ENCODE results near the gene ASCC3. TPM values are rescaled to one million over a fixed set of nuclear protein-coding genes. Genes with fewer than 3 reads are reported as not detected.

ASCC3 gene
- total RNA-seq, 2 donors from 2014 or later: 43.7 to 46.4 TPM

DNA sequence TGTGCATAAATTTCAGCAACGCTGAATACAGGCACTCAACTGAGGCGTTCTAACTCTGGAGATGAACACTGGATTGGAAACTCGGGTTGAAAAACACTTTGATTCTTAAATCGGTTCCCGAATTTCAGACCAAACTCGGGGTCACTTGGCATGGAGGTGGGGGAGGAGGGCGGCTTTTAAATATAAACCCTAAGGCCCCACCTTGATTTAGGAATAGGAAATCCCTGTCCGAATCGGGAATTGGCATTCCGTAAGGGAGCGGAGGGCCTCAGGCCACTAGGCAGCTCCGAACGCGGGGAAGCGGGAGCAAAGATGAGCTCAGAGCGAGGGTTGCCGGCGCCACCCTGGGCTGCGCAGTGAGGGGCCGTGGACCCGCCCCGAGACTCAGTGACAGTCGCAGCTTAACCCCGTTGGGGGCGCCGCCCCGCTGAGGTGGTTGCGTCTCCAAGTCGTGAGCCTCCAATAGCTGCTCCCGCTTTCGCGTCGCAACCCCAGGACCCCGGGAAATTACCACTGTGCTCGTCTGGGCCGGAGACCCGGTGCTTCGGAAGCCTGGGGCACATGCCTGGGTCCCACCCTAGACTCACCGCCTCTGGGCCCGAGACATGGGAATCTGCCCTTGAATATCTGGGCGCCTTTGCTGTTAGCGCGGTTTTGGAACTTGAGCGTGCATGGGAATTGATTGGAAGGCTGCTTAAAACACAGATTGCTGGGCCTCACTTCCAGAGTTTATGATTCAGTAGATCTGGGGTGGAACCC, 411.8 kb downstream of the ASCC3 start:
- Mint-ChIP-seq H3K27ac (no peak overlapping the region), H3K27me3 (peaks cover 85% of the 10 kb centered on the region), H3K4me3 (no peak overlapping the region), H3K4me1 (peaks cover 3% of the 10 kb centered on the region), H3K36me3 (ENCODE audit: low read depth) (peaks cover 3% of the 10 kb centered on the region)
- DNase-seq (no peak), ATAC-seq (no peak)
- H3K9me3 ChIP-seq (ENCODE audit: control insufficient read depth, low read length, poor library complexity, severe bottlenecking): peaks cover 13% of the 10 kb centered on the region

DNA sequence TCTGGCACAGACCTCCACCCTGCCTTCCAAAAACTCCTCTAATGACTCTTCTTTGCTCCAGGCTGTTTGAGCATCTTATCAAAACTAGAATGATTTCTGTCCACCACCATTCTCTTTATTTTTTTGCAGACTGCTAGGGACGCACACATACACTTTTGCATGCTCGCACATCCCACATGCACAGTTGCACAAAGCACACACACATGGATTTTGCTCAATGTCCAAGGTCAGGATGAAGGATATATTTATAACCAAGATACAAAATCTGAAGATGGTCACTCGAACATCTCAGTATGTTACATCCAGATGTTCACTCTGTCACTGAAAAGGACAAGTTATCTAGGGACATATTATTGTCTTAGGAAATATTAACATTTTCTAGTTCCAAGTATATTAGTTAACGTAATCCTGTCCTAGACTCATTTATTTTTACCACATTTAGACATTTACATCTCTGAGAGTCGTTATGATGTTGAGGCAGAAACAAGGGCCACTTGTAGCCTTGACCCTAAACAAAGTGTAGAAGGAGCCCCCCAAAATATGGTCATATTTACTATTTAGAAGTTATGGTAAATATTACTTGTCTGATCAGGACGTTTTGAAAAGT, 413.0 kb downstream of the ASCC3 start:
- peak overlapping the region; percentile 7 for H3K4me3 Mint-ChIP-seq
- peaks cover 23% of the 10 kb centered on the region for H3K9me3 ChIP-seq (ENCODE audit: control insufficient read depth, low read length, poor library complexity, severe bottlenecking)

DNA sequence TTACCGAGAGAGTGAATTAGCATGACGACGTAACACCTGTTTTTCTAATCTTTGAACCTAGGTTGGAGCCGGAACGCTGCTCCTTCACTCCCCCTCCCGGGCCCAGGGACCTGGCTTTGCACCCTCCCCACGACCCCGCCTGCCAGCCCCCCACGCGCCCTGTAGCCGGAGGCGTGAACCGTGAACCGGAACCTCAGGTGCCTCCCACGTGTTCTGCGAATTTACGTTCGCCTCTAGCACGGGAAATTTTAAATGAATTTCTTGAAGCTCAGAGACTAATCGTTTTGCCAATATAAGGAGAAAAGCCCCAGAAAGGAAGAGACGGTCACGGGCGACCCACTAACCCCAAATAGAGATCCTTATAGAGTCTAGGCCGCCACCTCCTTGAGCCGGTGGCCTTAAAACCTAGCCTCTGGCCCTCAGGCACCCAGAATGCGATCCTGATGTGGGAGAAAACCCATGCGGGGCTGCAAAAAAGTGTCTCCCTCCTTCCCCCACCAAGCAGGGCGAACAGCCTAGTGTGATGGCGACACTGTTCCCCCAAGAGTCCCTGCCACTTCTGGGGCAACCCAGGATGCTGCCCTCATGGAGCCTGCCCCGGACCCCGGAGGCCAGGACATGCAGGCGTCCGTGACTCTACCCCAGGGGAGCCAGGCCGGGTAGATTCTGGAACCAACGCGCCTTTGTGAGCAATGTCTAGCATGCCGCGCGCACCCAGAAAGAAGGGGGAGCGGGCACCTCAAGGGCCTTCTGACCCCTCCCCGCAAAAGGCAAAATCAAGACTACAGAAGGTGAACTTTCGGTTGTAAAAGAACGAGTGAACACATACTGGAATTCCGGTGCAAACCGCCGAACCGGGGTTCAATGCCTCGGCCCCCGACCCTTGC, 413.8 kb downstream of the ASCC3 start:
- peak overlapping the region; percentile 53 for H3K4me3 Mint-ChIP-seq
- H3K9me3 ChIP-seq (ENCODE audit: control insufficient read depth, low read length, poor library complexity, severe bottlenecking): peaks cover 29% of the 10 kb centered on the region
- peaks cover 83% of the 10 kb centered on the region for H3K27me3 Mint-ChIP-seq
- H3K4me1 Mint-ChIP-seq: no peaks in the 10 kb centered on the region
- no peak for DNase-seq
- H3K27ac Mint-ChIP-seq: peak overlapping the region; percentile 24
- ATAC-seq: no peak
- peaks cover 3% of the 10 kb centered on the region for H3K36me3 Mint-ChIP-seq (ENCODE audit: low read depth)

More for the DNA sequence above, 413.0 kb downstream of the ASCC3 start:
- no peak for ATAC-seq
- Mint-ChIP-seq H3K27ac (no peak overlapping the region), H3K36me3 (ENCODE audit: low read depth) (peaks cover 3% of the 10 kb centered on the region), H3K27me3 (peaks cover 83% of the 10 kb centered on the region), H3K4me1 (peaks cover 3% of the 10 kb centered on the region)
- DNase-seq: no peak

DNA sequence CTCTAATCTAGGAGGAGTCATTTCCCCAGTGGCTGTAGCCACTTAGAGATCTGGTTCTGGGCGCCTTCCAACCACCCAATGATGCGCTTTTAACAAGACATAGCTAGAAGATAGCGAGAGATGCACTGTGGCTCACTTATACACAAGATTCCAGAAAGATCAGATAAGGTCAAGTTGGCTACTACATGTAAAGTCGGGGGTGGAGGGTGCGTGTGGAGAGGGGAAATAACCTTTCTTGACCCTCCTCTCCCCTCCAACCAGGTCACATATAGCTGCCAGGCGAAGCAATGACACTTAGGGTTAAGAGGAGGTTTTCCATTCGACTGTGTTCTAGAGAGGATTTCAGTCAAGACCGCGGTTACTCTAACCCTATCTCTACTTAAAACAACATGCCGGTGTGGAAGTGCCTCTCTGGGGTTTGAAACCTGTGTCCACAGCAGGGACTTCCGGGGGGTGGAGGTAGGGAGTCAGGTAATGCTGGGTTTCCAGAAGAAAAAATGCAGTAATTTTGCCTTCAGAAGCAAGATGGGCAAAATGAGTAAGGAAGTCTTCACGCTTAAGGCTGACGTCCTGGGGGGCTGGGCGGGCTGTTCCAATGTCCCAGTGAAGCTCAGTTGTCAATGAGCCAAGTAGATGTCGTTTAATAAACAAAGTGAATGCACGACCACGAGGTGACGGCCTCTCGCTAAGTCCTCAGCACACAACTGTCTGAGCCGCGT, 414.6 kb downstream of the ASCC3 start:
- H3K4me3 Mint-ChIP-seq: peak overlapping the region; percentile 53
- peaks cover 29% of the 10 kb centered on the region for H3K9me3 ChIP-seq (ENCODE audit: control insufficient read depth, low read length, poor library complexity, severe bottlenecking)
- H3K36me3 Mint-ChIP-seq (ENCODE audit: low read depth): peaks cover 3% of the 10 kb centered on the region
- peaks cover 83% of the 10 kb centered on the region for H3K27me3 Mint-ChIP-seq
- H3K27ac Mint-ChIP-seq: peak overlapping the region; percentile 24
- no peaks in the 10 kb centered on the region for H3K4me1 Mint-ChIP-seq
- no peak for ATAC-seq
- no peak for DNase-seq

DNA sequence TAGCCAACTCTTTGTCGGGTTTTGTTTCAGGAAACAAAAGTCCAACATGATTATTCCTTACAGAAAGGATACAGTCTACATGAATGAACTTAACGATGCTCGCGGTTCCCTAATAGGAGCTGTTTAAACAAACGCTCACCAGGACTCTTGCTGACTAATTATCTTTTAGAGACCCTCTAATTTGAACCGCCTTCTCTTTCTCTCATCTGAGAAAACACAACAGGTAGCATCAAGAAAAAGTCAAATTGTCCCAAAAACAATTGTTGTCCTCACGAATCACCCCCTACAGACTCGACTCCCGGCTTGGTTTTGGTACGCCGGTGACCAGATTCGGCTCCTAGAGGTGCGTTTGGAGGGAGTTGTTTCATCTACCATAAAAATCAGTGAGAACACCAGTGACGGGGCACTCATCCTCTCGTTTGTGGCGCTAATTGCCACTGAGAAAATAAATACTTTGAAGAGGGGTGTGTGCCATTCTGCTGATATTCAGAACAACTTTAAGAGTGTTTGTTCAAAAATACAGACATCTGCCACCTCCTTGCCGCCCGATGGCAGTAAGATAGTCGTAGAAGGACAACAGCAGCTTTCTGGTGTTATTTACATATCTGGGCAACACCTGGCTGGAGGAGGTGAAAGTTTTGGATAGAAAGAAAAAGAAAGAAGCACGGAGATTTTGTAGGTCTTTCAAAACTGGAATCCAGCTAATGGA, 415.3 kb downstream of the ASCC3 start:
- Mint-ChIP-seq H3K27ac (peak overlapping the region; percentile 63), H3K27me3 (peaks cover 83% of the 10 kb centered on the region), H3K4me1 (peaks cover 2% of the 10 kb centered on the region), H3K4me3 (peak overlapping the region; percentile 53), H3K36me3 (ENCODE audit: low read depth) (no peaks in the 10 kb centered on the region)
- ATAC-seq (no peak), DNase-seq (no peak)
- peaks cover 28% of the 10 kb centered on the region for H3K9me3 ChIP-seq (ENCODE audit: control insufficient read depth, low read length, poor library complexity, severe bottlenecking)

DNA sequence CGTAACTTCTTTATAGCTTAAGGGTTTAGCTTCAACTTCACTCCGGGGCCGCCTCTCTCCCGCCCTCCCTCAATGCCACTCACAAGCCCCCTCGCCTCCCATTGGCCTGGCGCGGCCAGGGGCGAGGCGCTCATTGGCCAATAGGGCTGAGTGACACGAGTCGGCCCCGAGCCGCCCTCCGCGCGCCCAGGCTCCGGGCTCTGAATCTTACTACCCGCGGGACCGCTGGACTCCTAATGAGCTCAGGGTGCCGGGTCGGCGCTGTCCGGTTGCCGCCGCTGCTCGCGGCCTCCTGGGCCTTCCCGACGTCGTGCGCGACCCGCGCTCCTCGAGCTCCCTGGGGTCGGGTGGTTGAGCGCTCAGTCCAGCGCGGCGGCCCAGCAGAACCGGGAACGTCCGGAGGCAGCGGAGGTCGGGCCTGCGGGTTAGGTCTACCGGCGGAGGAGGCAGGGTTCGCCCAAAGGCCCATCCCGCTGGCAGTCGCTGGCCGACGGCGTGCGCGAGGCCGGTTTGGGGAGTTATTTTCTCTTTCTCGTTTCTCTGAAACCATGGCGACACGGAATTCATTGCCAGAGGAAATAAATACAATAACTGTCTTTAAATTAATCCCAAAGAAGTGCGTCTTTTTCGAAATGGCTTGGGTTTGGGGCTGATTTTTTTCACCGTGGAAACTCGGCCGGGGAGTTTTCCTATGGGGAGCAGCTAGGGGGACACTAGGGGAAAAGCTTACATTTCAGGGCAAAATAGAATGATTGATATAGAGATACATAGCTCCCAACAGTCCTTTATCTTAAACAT, 416.0 kb downstream of the ASCC3 start, which contains the start of gene SIM1:
Gene SIM1, minus strand, starts transcription at position 19 of the 798 bp plus-strand sequence. CDS start 1,453 bp downstream, outside the sequence.
- peaks cover 2% of the 10 kb centered on the region for H3K4me1 Mint-ChIP-seq
- DNase-seq: no peak
- peaks cover 26% of the 10 kb centered on the region for H3K9me3 ChIP-seq (ENCODE audit: control insufficient read depth, low read length, poor library complexity, severe bottlenecking)
- no peak for ATAC-seq
- H3K27me3 Mint-ChIP-seq: peaks cover 86% of the 10 kb centered on the region
- H3K4me3 Mint-ChIP-seq: peak within 1 kb of the TSS; percentile 56
- peak within 1 kb of the TSS; percentile 68 for H3K27ac Mint-ChIP-seq
- H3K36me3 Mint-ChIP-seq (ENCODE audit: low read depth): no peaks in the 10 kb centered on the region

DNA sequence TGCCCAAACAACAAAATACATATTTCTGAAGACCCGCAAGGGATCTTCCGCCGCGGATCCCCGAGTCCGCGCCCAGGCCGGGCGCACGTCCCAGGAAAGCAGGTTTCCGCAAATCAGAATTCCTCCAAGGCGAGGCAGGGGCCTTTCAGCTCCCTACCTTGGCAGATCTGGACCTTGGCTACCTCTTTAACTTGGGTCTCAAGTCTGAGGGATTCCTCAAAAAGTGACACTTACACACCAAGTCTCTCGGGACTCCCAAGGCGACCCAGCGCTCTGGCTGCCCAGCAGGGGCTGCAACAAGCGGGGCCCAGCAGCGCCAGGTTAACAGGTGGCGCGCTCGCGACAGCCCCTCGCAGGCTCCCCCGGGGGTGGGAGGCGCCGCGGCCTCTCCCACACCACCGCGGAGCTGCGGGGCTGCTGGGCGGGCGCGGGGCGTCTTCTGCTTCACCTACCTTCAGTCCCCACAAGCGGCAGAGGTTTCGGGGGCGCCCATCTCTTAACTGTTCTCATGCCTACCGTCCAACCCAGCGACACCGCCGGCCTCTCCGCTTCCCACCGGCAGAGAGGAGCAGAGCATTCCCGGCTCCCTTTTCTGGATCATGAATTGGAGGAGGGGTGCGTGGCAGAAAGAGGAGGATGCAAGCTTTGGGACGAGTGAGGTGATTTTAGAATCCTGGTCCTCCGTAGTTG, 416.8 kb downstream of the ASCC3 start:
- peak overlapping the region; percentile 68 for H3K27ac Mint-ChIP-seq
- H3K27me3 Mint-ChIP-seq: peaks cover 86% of the 10 kb centered on the region
- no peaks in the 10 kb centered on the region for H3K36me3 Mint-ChIP-seq (ENCODE audit: low read depth)
- ATAC-seq (no peak), DNase-seq (no peak)
- peaks cover 28% of the 10 kb centered on the region for H3K9me3 ChIP-seq (ENCODE audit: control insufficient read depth, low read length, poor library complexity, severe bottlenecking)
- H3K4me3 Mint-ChIP-seq: peak overlapping the region; percentile 47
- peaks cover 2% of the 10 kb centered on the region for H3K4me1 Mint-ChIP-seq

DNA sequence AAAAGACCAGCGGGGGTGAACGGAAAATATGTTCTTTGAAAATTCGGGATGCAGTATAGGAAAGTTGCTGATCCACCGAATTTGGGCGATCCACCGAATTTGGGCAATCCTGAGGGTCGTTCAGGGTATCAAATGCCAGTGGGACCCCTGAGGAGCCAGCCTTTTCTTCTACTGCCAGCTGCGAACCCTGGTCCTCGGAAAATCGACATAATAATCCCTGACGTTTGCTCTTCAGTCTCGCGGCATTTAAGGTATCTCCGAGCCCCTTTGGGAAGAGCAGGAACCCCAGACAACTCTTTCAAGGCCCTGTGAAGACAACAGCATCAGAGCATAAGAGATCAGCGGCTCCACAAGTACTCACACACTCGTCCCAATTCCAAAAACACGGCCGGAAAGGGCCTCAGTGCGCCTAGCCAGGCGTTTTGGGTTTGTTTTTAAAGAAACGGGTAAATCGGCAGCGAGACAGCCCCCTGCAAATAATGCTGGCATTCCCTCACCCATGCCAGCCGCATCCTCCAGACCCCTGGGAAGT, 417.4 kb downstream of the ASCC3 start:
- Mint-ChIP-seq H3K27ac (peak overlapping the region; percentile 68), H3K36me3 (ENCODE audit: low read depth) (no peaks in the 10 kb centered on the region), H3K4me3 (peak overlapping the region; percentile 9), H3K27me3 (peaks cover 86% of the 10 kb centered on the region), H3K4me1 (peaks cover 2% of the 10 kb centered on the region)
- DNase-seq (no peak), ATAC-seq (no peak)
- H3K9me3 ChIP-seq (ENCODE audit: control insufficient read depth, low read length, poor library complexity, severe bottlenecking): peaks cover 30% of the 10 kb centered on the region

DNA sequence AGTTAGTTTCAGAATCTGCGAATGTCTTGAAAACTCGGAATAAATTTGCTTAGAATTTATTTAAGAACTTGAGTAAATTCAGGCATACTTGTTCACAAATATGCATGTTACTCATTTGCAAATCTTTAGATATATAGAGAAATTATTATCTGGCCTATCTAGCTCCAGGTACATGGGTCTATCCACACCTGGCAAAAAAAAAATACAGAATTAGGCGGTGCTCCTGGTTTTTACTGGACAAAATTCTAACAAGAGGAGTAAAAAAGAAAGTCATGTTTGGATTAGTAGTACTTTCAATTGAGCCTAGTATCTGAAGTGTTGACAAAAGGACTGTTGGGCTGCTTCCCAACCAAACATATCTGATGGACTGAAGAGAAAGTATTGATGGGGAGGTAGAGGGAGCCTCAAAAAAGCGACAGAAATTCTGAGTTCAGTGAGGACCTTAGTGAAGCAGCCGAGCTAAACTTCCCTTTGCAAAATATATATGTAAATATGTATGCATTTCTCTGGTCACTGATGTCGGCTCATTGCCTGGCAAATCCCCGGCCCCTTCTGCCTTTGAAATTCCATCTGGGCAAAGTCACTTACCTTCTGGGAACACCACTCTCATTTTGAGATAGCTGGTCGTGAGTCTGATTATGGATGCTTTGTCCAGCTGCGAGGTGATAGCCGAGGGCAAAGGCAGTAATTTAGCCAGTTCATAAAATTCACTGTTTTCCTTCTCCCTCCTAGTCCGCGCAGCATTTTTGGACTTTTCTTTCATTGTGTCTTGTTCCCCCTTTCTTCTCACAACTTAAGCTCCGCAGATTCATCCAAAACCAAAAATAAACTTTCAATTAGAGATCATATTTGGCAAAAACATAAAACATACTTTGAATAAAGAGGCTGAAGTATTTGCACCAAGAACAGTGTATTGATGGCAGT, 418.2 kb downstream of the ASCC3 start:
- ATAC-seq (no peak), DNase-seq (no peak)
- peak overlapping the region; percentile 68 for H3K27ac Mint-ChIP-seq
- H3K9me3 ChIP-seq (ENCODE audit: control insufficient read depth, low read length, poor library complexity, severe bottlenecking): peaks cover 30% of the 10 kb centered on the region
- H3K27me3 Mint-ChIP-seq: peaks cover 90% of the 10 kb centered on the region
- peaks cover 2% of the 10 kb centered on the region for H3K4me1 Mint-ChIP-seq
- no peaks in the 10 kb centered on the region for H3K36me3 Mint-ChIP-seq (ENCODE audit: low read depth)
- H3K4me3 Mint-ChIP-seq: no peak overlapping the region

DNA sequence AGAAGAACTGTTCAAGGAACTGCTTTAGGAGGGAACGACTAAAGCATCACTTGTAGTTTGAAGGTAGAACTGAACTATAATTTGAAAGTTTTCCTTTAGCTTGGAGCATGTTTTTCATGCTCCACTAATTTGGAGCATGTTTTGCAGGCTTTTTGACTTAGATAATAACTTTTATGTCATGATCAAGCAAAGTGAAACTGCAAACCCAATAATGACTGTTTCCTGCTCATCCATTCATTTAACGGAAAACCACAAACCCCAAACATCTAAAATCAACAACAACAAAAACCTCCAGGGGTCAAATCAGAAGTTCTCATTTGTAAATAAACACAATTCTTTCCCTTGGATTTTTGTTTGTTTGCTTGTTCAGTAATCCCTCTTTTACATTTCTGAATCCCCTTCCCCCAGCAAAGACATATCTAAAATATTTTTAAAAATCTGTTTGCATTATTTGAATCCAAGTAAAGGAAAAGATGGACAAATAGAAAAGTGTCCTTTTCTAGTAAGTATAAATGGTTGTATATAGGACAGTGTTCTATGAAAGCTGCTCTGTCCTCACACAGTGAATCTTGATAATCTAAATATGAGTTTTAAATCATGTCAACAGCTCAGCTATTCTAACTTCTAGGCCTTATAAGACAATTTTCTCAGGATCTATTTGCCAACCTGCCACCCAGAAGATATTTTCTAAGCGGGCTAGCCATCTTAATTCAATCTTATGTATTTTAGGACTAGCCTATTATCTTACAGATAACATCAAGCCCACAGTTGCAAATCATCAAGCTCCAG, 419.0 kb downstream of the ASCC3 start:
- Mint-ChIP-seq H3K36me3 (ENCODE audit: low read depth) (no peaks in the 10 kb centered on the region), H3K27ac (peak overlapping the region; percentile 68), H3K27me3 (peaks cover 90% of the 10 kb centered on the region), H3K4me3 (no peak overlapping the region), H3K4me1 (peaks cover 4% of the 10 kb centered on the region)
- DNase-seq (no peak), ATAC-seq (no peak)
- peaks cover 27% of the 10 kb centered on the region for H3K9me3 ChIP-seq (ENCODE audit: control insufficient read depth, low read length, poor library complexity, severe bottlenecking)

All from T-helper 17 cell (primary cell).